GM19035 (cell line): Measurements from ENCODE around the gene HTT.
"Not testable (repeated sequence)": the region's sequence is repeated elsewhere in the genome, so short reads cannot be mapped to it uniquely, and the experiment has no call there.

Experiments
- ATAC-seq: cut with Tn5 transposase; IDR thresholded peaks from one replicate; pipeline ENCODE4 v1.9.1; 2021; ENCODE audit not compliant: unreplicated experiment

Gene HTT

GRCh38 chr4:3161044-3161443 is 86.6 kb downstream of the HTT start:
- not testable (repeated sequence) for ATAC-seq

- ATAC-seq, result not testable (repeated sequence)
These were observed 92.0 kb downstream of the HTT start for GRCh38 chr4:3166434-3166833.

DNA sequence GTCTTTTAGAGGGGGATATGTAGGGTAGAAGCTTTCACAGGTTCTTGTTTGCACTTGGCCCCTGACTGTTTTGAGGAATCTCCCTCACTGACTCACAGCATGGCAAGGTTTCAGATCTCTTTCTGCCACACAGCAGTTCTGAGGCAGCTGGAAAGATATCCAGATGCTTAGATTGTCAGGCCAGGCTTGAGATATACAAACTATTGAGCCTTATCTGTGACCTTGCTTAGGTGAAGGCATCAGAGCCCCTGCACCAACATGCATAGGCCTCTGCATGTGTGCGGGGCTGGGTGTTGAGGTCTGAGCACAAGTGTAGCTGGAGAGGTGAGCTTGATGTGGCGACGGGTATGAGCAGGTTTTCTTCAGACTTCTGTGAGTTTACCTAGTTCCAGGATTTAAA is 93.5 kb downstream of the HTT start:
- ATAC-seq, result no peak

- ATAC-seq, result no peak
These were observed 100.2 kb downstream of the HTT start for GRCh38 chr4:3174371-3175338.

- ATAC-seq, result no peak
These were observed 102.1 kb downstream of the HTT start for GRCh38 chr4:3176367-3177229.

GRCh38 chr4:3177426-3177825 is 102.9 kb downstream of the HTT start:
- no peak for ATAC-seq

- no peak for ATAC-seq
These were observed 103.4 kb downstream of the HTT start for GRCh38 chr4:3177905-3178304.

DNA sequence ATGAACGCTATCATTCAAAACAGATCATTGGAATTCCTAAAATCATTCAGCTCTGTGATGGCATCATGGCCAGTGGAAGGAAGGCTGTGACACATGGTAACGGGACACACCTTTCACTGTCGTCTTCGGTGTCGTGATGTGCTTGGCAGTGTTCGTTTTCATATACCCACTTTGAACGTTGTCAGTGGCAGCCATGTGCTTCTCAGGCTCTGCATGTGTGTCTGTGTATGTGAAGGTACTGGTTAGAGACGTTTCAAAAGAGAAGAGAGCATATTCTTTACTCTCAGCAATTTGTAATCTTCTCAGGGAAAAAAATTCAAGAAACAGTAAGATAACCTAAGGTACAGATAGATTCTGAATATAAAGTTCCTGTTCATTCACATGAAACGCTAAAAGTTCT is 103.9 kb downstream of the HTT start:
- no peak for ATAC-seq

GRCh38 chr4:3179126-3179706 is 104.7 kb downstream of the HTT start:
- ATAC-seq, result no peak

GRCh38 chr4:3183008-3183407 is 108.5 kb downstream of the HTT start:
- no peak for ATAC-seq

- no peak for ATAC-seq
These were observed 110.2 kb downstream of the HTT start for GRCh38 chr4:3184725-3185124.

DNA sequence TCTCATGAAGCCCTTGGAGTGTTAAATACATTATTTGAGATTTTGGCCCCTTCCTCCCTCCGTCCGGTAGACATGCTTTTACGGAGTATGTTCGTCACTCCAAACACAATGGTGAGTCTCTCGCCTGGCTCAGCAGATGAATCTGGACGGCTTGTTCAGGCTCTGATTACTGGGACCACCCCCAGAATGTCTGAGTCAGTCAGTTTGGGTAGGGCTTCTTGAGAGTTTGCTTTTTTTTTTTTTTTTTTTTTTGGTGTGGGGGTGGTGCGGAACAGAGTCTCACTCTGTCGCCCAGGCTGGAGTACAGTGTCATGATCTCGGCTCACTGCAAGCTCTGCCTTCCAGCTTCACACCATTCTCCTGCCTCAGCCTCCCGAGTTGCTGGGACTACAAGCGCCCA is 112.1 kb downstream of the HTT start:
- no peak for ATAC-seq

DNA sequence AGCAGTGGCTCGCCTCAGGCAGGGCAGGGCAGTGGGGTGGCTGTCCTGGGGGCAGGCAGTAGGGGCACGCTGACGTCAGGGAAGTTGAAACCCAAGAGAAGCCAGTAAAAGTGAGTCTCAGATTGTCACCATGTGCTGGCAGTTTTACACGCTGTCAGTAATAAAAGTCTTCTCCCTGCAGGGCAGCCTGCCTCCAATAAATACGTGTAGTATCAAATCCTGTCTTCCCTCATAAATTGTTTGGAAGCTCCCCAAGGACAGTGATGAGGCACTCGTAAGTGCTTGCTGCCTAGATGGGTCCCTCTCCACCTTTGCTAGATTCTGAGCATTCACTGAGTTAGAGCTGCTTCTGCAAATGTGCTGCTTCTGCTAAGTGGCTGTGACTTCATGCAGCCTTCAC is 113.6 kb downstream of the HTT start:
- no peak for ATAC-seq

GRCh38 chr4:3189459-3189858 is 115.0 kb downstream of the HTT start:
- no peak for ATAC-seq

- no peak for ATAC-seq
These were observed 116.1 kb downstream of the HTT start for GRCh38 chr4:3190549-3190948.

DNA sequence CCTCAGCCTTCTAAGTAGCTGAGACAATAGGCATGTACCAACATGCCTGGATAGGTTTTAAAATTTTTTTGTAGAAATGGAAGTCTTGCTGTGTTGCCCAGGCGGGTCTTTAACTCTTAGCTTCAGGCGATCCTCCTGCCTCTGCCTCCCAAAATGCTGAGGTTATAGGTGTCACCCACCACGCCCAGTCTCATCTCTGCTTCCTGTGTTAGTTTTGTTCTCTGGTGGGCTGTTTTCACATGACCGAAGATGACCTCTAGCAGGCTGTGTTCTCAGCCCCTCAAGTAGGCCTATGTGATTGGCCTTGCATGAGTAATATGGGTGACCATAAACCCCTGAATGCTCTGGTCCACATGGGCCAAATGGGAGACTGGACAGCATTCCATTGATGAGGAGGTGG is 117.7 kb downstream of the HTT start:
- ATAC-seq, result no peak

GRCh38 chr4:3192827-3193226 is 118.3 kb downstream of the HTT start:
- no peak for ATAC-seq

GRCh38 chr4:3193531-3194203 is 119.2 kb downstream of the HTT start:
- ATAC-seq, result no peak

DNA sequence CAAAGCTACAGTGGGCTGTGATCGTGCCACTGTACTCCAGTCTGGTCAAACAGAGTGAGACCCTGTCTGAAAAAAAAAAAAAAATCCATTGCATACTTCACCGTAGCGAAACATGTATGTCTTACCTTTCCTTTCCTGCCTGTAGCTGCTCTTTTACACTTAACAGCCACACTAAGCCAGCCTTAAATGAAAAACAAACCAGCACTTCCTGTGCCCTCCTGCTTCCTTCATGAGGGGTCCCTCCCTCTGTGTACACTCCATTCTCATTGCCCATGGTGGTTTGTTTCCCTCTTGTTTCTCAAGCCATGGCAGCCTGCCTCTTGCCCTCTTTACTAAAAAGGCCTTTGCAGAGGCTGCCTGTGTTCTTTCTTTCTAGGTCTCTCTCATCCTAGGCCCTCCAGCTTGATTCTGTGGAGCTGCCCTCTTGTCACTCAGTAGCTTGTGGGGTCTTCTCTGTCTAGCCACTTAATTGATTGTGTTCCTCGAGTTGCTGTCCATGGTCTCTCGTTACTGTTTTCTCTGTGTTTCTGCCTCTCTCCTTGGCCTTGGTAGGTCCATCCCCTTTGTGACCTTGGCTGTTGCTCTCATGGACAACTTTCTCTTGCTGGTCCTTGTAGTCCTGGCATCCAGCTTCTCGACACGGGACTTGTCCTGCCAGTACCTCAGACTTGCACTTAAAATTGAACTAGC is 122.3 kb downstream of the HTT start:
- ATAC-seq, result no peak

DNA sequence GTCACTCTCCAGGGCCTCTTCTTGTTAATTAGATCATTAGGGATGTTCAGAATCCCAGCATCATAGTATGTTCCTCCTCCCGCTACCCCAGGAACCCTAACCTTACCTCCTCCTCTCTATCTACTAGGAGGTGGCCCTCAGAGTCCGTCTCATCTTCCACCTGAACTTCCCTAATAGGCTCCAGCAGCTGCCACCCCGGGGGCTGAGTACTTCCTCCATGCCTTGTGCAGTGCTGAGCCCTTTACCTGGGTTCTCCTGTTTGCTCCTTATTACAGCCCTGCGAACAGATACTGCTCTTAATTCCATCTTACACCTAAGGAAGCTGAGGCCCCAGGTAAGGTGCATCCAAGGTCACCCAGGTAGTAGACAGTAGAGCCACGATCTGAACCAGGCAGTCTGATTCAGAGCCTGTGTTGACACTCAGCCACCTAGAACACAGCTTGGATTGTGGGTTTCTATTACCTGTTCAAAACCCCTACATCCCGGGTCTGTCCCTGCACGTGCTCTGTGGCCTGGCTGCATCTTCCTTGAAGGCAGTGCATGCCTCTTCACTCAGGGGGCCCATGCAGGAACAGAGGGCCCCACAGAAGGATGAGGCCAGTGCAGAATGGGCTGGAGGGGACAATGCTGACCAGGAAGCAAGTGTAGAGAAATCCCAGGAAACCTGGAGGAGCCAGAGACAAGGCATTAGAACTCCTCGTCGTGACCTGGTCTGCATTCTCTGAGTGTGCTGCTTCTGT is 123.1 kb downstream of the HTT start:
- ATAC-seq, result no peak
